Chondrocyte (in vitro differentiated cells): Measurements from ENCODE around the gene MEPE. TPM values are rescaled to one million over a fixed set of nuclear protein-coding genes. Genes with fewer than 3 reads are reported as not detected.
"Not testable (repeated sequence)": the region's sequence is repeated elsewhere in the genome, so short reads cannot be mapped to it uniquely, and the experiment has no call there.

Source experiments
- DNase-seq: peaks from one replicate; pipeline ENCODE4 v3.0.0; 2021; ENCODE audit warnings: mixed read lengths, low spot score
- H3K27ac Mint-ChIP-seq: one replicate; pipeline ENCODE4 v1.8.0; 2021; ENCODE audit warnings: mild to moderate bottlenecking, moderate library complexity, mixed read lengths; ENCODE audit not compliant: unreplicated experiment
- H3K27me3 Mint-ChIP-seq: 2 replicates; pipeline ENCODE4 v1.8.0; 2021; ENCODE audit warnings: low read depth, mixed read lengths
- H3K36me3 Mint-ChIP-seq: 2 replicates; pipeline ENCODE4 v1.8.0; 2021; ENCODE audit warnings: low read depth, mixed read lengths
- H3K4me1 Mint-ChIP-seq: 2 replicates; pipeline ENCODE4 v1.8.0; 2021; ENCODE audit warnings: low read depth, mild to moderate bottlenecking, mixed read lengths
- H3K4me3 Mint-ChIP-seq: one replicate; pipeline ENCODE4 v1.8.0; 2021; ENCODE audit warnings: mild to moderate bottlenecking, moderate library complexity, mixed read lengths; ENCODE audit not compliant: unreplicated experiment
- H3K9me3 Mint-ChIP-seq: 2 replicates; pipeline ENCODE4 v1.8.0; 2021; ENCODE audit warnings: low read depth, mixed read lengths
- CTCF ChIP-seq: fragments of 200-600 bp; sonication (generic); IDR thresholded peaks from 2 replicates; pipeline ENCODE4 v1.5.0; 2021; ENCODE audit warnings: antibody characterized with exemption, mild to moderate bottlenecking, moderate library complexity
- total RNA-seq: library from RNA; stranded (reverse); gene quantifications from 3 replicates; pipeline ENCODE4 v1.2.1, GENCODE V29; 2021

Gene MEPE
- total RNA-seq, 1 donor from 2014 or later = not detected

- Mint-ChIP-seq H3K27ac (no peak overlapping the region), H3K4me3 (no peak overlapping the region), H3K27me3 (no peaks in the 10 kb centered on the region), H3K36me3 (no peaks in the 10 kb centered on the region), H3K9me3 (no peaks in the 10 kb centered on the region), H3K4me1 (peaks cover 9% of the 10 kb centered on the region)
- TF ChIP-seq CTCF = no peak
- DNase-seq = no peak
Observed at GRCh38 chr4:87882321-87882720, 49.6 kb downstream of the MEPE start.

GRCh38 chr4:87882861-87883260, 50.1 kb downstream of the MEPE start:
- Mint-ChIP-seq H3K9me3 (no peaks in the 10 kb centered on the region), H3K27ac (no peak overlapping the region), H3K27me3 (no peaks in the 10 kb centered on the region), H3K36me3 (no peaks in the 10 kb centered on the region), H3K4me3 (no peak overlapping the region), H3K4me1 (peaks cover 9% of the 10 kb centered on the region)
- DNase-seq = no peak
- no peak for TF ChIP-seq CTCF

GRCh38 chr4:87884976-87885549, 52.3 kb downstream of the MEPE start:
- H3K4me1 Mint-ChIP-seq = peaks cover 9% of the 10 kb centered on the region
- no peaks in the 10 kb centered on the region for H3K36me3 Mint-ChIP-seq
- no peak for TF ChIP-seq CTCF
- H3K27me3 Mint-ChIP-seq = no peaks in the 10 kb centered on the region
- no peak for DNase-seq
- no peak overlapping the region for H3K27ac Mint-ChIP-seq
- H3K9me3 Mint-ChIP-seq = peaks cover 9% of the 10 kb centered on the region
- no peak overlapping the region for H3K4me3 Mint-ChIP-seq

- Mint-ChIP-seq H3K36me3 (peaks cover 2% of the 10 kb centered on the region), H3K27ac (no peak overlapping the region)
Observed at GRCh38 chr4:87886083-87886482, 53.3 kb downstream of the MEPE start.

GRCh38 chr4:87890753-87891152, 58.0 kb downstream of the MEPE start:
- H3K36me3 Mint-ChIP-seq, H3K27ac Mint-ChIP-seq, H3K27me3 Mint-ChIP-seq, H3K4me3 Mint-ChIP-seq, H3K4me1 Mint-ChIP-seq, DNase-seq: not testable (repeated sequence)
- peaks cover 22% of the 10 kb centered on the region for H3K9me3 Mint-ChIP-seq

More at GRCh38 chr4:87886083-87886482, 53.3 kb downstream of the MEPE start:
- DNase-seq = no peak
- no peak for TF ChIP-seq CTCF
- Mint-ChIP-seq H3K27me3 (no peaks in the 10 kb centered on the region), H3K4me1 (peaks cover 9% of the 10 kb centered on the region), H3K9me3 (peaks cover 11% of the 10 kb centered on the region), H3K4me3 (no peak overlapping the region)

- no peak for DNase-seq
- H3K4me1 Mint-ChIP-seq = peaks cover 26% of the 10 kb centered on the region
- no peak for TF ChIP-seq CTCF
- H3K4me3 Mint-ChIP-seq = peak overlapping the region; percentile 14
- peaks cover 4% of the 10 kb centered on the region for H3K36me3 Mint-ChIP-seq
- peak overlapping the region; percentile 64 for H3K27ac Mint-ChIP-seq
- H3K9me3 Mint-ChIP-seq = peaks cover 11% of the 10 kb centered on the region
- H3K27me3 Mint-ChIP-seq = peaks cover 2% of the 10 kb centered on the region
Observed at GRCh38 chr4:87895964-87896621, 63.3 kb downstream of the MEPE start.
